Measurements from ENCODE around the gene MYO5A.

- TF ChIP-seq OSR1 (CRISPR knock-in tag; IDR thresholded peaks at IDR 0.05) (no peak), TCF4 (CRISPR knock-in tag; IDR thresholded peaks at IDR 0.05; ENCODE audit: borderline replicate concordance) (no peak), TSHZ2 (CRISPR knock-in tag; IDR thresholded peaks at IDR 0.05) (no peak), CREB5 (CRISPR knock-in tag; IDR thresholded peaks at IDR 0.05; ENCODE audit: low read depth) (no peak), ZFP30 (CRISPR knock-in tag; IDR thresholded peaks at IDR 0.05) (no peak), TOX (CRISPR knock-in tag; IDR thresholded peaks at IDR 0.05; ENCODE audit: borderline replicate concordance) (no peak), PATZ1 (CRISPR knock-in tag; IDR thresholded peaks at IDR 0.05; ENCODE audit: borderline replicate concordance) (no peak), ZC3H10 (CRISPR knock-in tag; IDR thresholded peaks at IDR 0.05) (no peak), ZNF70 (CRISPR knock-in tag; IDR thresholded peaks at IDR 0.05) (no peak), CSRNP3 (CRISPR knock-in tag; IDR thresholded peaks at IDR 0.05) (no peak), ISL1 (CRISPR knock-in tag; IDR thresholded peaks at IDR 0.05) (no peak), CSDC2 (CRISPR knock-in tag; IDR thresholded peaks at IDR 0.05) (no peak), RARB (CRISPR knock-in tag; IDR thresholded peaks at IDR 0.05) (no peak)
Observed at GRCh38 chr15:52515343-52515742, 13.3 kb downstream of the MYO5A start.
